Kidney epithelial cell (primary cell): ENCODE measurements around the gene GIPC1. TPM values are rescaled to one million over a fixed set of nuclear protein-coding genes. Genes with fewer than 3 reads are reported as not detected.

Source experiments
- DNase-seq: peaks from one replicate; pipeline ENCODE4 v3.0.0-alpha.2; 2010; ENCODE audit warnings: low read depth
- H3K27me3 ChIP-seq: 2 replicates; pipeline ENCODE4 v1.6.0; 2011; ENCODE audit warnings: low read length; ENCODE audit not compliant: control insufficient read depth, insufficient read depth
- H3K36me3 ChIP-seq: 2 replicates; pipeline ENCODE4 v1.5.1; 2011; ENCODE audit warnings: low read length; ENCODE audit not compliant: control insufficient read depth, insufficient read depth
- H3K4me3 ChIP-seq: 2 replicates; pipeline ENCODE4 v1.5.1; 2011; ENCODE audit warnings: low read depth, mild to moderate bottlenecking, control low read depth, low read length
- total RNA-seq: library from RNA; depleted of rRNA; stranded (reverse); fragments of >200 nt; gene quantifications from 2 replicates; pipeline ENCODE4 v1.2.3, GENCODE V29; 2015
- TF ChIP-seq, protein P1 (sequence below): IDR thresholded peaks from 2 replicates; pipeline ENCODE4 v1.5.1; 2011; ENCODE audit warnings: mild to moderate bottlenecking, moderate library complexity, low read length, control low read depth, inconsistent platforms; ENCODE audit not compliant: insufficient read depth, poor library complexity, severe bottlenecking

GIPC1 gene
- total RNA-seq, 1 donor from 2014 or later, result 188 TPM

DNA sequence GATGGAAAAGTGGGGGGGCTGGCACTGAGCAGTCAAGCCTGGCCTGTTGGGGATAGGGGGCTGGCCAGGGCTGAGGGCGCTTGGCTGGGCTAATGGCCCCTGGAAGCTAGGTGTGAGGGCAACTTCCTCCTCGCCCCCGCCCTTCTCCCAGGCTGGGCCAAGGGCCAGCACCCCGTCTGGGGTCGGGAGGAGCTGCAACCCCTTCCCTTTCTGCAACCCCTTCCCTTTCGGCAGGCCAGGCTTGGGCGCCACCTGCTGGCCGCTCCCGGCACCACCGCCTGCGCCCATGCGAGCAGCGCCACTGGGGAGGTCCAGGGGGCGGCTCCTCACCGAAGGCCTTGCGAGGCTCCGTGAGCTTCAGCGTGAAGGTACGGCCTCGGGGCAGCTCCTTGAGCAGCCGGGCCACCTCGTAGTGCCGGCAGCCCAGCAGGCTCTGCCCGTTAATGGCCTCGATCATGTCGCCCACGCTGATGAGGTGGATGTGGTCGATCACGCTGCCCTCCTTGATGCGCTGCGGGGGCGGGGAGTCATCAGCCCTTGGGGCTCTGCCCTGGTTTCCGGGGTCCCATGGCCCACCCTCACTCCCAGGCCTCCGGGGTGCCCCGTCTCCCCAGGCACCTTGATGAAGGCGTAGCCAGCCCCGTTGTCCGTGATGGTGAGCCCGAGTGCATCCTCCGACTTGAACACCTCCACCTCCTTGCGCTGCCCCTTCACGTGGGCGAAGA lies 15.8 kb downstream of the GIPC1 start:
- H3K27me3 ChIP-seq, result no peaks in the 10 kb centered on the region
- TF ChIP-seq, protein P1, sequence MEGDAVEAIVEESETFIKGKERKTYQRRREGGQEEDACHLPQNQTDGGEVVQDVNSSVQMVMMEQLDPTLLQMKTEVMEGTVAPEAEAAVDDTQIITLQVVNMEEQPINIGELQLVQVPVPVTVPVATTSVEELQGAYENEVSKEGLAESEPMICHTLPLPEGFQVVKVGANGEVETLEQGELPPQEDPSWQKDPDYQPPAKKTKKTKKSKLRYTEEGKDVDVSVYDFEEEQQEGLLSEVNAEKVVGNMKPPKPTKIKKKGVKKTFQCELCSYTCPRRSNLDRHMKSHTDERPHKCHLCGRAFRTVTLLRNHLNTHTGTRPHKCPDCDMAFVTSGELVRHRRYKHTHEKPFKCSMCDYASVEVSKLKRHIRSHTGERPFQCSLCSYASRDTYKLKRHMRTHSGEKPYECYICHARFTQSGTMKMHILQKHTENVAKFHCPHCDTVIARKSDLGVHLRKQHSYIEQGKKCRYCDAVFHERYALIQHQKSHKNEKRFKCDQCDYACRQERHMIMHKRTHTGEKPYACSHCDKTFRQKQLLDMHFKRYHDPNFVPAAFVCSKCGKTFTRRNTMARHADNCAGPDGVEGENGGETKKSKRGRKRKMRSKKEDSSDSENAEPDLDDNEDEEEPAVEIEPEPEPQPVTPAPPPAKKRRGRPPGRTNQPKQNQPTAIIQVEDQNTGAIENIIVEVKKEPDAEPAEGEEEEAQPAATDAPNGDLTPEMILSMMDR, result peak; percentile 85
- DNase-seq, result no peak
- H3K36me3 ChIP-seq, result peaks cover 4% of the 10 kb centered on the region
- H3K4me3 ChIP-seq, result no peak overlapping the region

DNA sequence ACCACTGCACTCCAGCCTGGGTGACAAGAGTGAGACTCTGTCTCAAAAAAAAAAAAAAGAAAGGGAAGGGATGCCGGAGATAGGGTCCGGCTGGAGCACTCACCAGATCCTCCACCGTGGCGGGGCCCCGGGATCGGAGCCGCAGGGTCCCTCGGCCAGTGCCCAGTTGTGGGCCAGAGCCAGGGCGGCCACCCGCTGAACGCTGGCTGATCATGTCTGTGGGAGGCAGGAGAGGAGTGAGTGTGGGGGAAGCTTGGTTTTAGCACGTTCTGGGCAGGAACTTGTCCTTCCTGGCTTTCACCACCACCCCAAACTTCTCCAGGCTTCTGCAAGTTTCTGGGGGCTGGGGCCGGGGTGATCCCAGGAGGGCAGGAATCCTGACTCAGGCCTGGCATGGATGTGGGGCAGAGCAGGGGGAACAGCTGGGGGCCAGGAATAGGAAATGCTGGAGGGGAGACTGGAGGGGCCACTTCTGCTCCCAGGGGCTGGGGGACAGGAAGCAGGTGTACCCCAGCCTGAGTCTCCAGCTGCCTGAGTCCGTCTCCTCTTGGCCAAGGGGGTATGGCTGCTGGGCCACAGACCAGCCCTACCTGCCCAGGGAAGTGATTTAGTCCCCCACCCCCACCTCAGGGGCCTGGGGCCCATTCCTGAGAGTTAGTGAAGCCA lies 16.5 kb downstream of the GIPC1 start:
- TF ChIP-seq, protein P1, result no peak
- no peak for DNase-seq
- H3K27me3 ChIP-seq, result no peaks in the 10 kb centered on the region
- peaks cover 4% of the 10 kb centered on the region for H3K36me3 ChIP-seq
- H3K4me3 ChIP-seq, result no peak overlapping the region

DNA sequence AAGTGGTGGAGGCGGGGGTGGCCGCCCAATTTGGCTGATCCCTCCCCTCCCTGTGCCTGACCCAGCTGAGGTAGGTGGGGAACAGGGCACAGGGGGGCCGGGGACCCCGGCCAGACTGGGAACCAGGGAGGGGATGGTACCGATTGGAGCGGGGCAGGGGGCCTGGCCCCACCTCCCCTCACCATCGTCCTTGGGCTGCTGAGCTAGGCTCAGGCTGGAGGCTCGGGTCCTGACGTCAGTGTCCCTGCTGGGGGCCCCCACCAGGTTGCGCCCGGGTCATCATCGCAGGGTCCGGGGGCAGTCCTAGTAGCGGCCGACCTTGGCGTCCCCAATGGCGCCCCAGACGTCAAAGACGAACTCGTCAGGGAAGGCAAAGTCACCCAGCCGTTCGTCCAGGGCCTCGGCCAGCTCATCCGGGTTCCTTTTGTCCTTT lies 17.8 kb downstream of the GIPC1 start:
- TF ChIP-seq, protein P1, result no peak
- Histone ChIP-seq H3K36me3 (peaks cover 4% of the 10 kb centered on the region), H3K27me3 (peaks cover 5% of the 10 kb centered on the region), H3K4me3 (no peak overlapping the region)
- DNase-seq, result no peak

DNA sequence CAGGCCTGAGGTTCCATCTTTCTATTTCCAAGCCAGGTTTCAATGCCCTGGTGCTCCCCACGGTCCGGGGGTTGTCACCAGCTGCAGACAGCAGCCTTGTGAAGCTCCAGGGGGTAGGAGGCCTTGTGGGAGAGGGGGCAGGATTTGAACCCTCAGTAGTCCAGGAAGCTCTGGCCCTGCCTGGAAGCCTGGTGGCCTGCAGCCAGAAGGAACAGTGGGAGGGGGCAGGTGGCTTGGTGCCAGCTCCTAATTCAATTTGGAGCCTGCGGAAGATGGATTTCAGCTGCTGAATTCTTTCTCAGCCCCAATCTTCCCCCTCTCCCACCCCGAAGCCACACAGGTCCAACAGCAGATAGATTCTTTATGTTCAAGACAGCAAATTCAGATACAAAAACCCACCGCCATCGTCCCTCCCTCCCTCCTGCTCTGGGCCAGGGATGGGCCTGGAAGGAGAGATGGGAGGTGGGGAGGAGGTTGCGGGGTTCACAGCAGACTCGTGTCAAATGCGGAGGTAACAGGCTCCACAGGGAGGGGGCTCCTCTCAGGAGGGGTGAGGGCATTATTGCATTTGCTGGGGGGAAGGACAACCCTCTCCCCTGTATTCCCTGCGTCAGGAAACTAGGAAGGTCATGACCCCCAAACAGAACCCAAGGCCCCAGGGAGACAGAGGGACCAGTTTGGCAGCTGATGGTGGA lies 18.4 kb downstream of the GIPC1 start:
- Histone ChIP-seq H3K27me3 (peaks cover 10% of the 10 kb centered on the region), H3K36me3 (peaks cover 4% of the 10 kb centered on the region), H3K4me3 (no peak overlapping the region)
- no peak for DNase-seq
- TF ChIP-seq, protein P1, result no peak

DNA sequence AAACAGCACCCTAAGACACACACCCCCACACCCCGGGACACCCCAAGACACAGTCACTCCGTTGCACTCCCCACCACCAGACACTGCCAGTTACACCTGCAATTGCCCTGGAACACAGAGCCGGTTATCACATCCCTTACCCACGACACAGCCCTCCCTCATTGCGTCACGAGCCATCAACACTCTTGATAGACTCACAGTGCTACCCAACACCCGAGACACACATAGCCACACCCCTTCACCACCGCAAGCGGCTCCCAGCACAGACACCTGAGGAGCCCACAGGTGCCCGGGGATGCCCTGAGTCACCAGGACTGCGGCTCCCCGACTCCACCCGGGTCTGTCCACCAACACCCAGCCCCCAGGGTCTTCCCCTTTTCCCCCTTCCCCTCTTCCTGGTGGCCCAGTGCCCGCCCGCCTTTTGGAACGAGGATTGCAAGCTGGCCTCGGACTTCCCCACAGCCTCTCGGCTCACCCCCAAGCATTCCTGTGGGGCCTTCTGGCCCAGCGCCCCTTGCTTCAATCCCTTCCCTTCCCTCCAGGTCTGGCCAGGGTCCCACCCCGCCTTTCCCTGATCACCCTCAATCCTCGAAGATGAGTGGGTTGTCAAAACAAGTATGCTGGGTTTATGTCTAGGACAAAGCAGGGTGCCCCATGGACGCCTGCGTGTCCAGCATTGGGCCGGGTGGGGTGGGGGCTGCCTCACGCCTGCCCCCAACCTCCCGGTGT lies 19.1 kb downstream of the GIPC1 start:
- TF ChIP-seq, protein P1, result no peak
- DNase-seq, result peak; percentile 60
- Histone ChIP-seq H3K4me3 (no peak overlapping the region), H3K36me3 (peaks cover 4% of the 10 kb centered on the region), H3K27me3 (peaks cover 14% of the 10 kb centered on the region)
